CD14-positive monocyte (primary cell): ENCODE results near the gene MYO1G. TPM values are rescaled to one million over a fixed set of nuclear protein-coding genes. Genes with fewer than 3 reads are reported as not detected.

ENCODE experiments used
- DNase-seq, 3 donors: peaks; one replicate each; pipeline ENCODE4 v3.0.0-alpha.2; 2011 to 2022
- H2AFZ ChIP-seq: 2 replicates; pipeline ENCODE4 v1.6.0; 2012; ENCODE audit warnings: mild to moderate bottlenecking, low read depth, low read length, inconsistent platforms; ENCODE audit not compliant: insufficient read depth, poor library complexity, severe bottlenecking
- H3K27ac ChIP-seq, 2 donors: 1 replicate in 1 of 2; 2 replicates in 1 of 2; pipeline ENCODE4 v1.5.1; 2012 to 2013; ENCODE audit warnings: low read length in 2 of 2, control low read depth in 1 of 2, inconsistent platforms in 1 of 2, low read depth in 1 of 2, mild to moderate bottlenecking in 1 of 2
- H3K27me3 ChIP-seq, 2 donors: one replicate each; pipeline versions ENCODE4 v1.6.0 to v1.6.1; 2011 to 2013; ENCODE audit warnings: low read length in 2 of 2; ENCODE audit not compliant: control insufficient read depth in 2 of 2, insufficient read depth in 2 of 2
- H3K36me3 ChIP-seq, 2 donors: replicated peaks in 1 of 2; 1 replicate in 1 of 2; 2 replicates in 1 of 2; pipeline versions ENCODE4 v1.5.1 to v1.6.1; 2012 to 2013; ENCODE audit warnings: low read length in 2 of 2, control low read depth in 1 of 2, inconsistent platforms in 1 of 2, mild to moderate bottlenecking in 1 of 2; ENCODE audit not compliant: insufficient read depth in 2 of 2, control insufficient read depth in 1 of 2
- H3K4me1 ChIP-seq, 2 donors: 1 replicate in 1 of 2; 2 replicates in 1 of 2; pipeline versions ENCODE4 v1.5.1 to v1.6.1; 2012 to 2013; ENCODE audit warnings: low read length in 2 of 2, control low read depth in 1 of 2, inconsistent platforms in 1 of 2, mild to moderate bottlenecking in 1 of 2, moderate library complexity in 1 of 2; ENCODE audit not compliant: insufficient read depth in 2 of 2, control insufficient read depth in 1 of 2
- H3K4me2 ChIP-seq: replicated peaks from 2 replicates; pipeline ENCODE3; 2012; ENCODE audit warnings: low read length, moderate library complexity, mild to moderate bottlenecking; ENCODE audit not compliant: poor library complexity, severe bottlenecking; ENCODE audit errors: extremely low read depth
- H3K4me3 ChIP-seq, 3 experiments: fragments of 200-600 bp in 1 of 3; sonication (generic) in 1 of 3; replicated peaks in 1 of 3; 1 replicate in 2 of 3; 2 replicates in 1 of 3; pipeline ENCODE4 v1.5.1; 2011 to 2013; ENCODE audit warnings: low read length in 3 of 3, mild to moderate bottlenecking in 3 of 3, control low read depth in 2 of 3, low read depth in 2 of 3, inconsistent platforms in 1 of 3, moderate library complexity in 1 of 3
- H3K79me2 ChIP-seq: 2 replicates; pipeline ENCODE4 v1.6.0; 2012; ENCODE audit warnings: mild to moderate bottlenecking, control low read depth, inconsistent platforms, low read length, moderate library complexity; ENCODE audit not compliant: insufficient read depth
- H3K9ac ChIP-seq: 2 replicates; pipeline ENCODE4 v1.6.0; 2017; ENCODE audit warnings: low read length, mild to moderate bottlenecking; ENCODE audit not compliant: insufficient read depth, poor library complexity, severe bottlenecking
- H3K9me3 ChIP-seq, 2 donors: replicated peaks in 1 of 2; 1 replicate in 1 of 2; 2 replicates in 1 of 2; pipeline versions ENCODE4 v1.5.1 to v1.6.1; 2012 to 2013; ENCODE audit warnings: low read length in 2 of 2, control low read depth in 1 of 2; ENCODE audit not compliant: control insufficient read depth in 1 of 2, insufficient read depth in 1 of 2
- H4K20me1 ChIP-seq: 2 replicates; pipeline ENCODE4 v1.6.0; 2012; ENCODE audit warnings: mild to moderate bottlenecking, low read length, control low read depth, moderate library complexity; ENCODE audit not compliant: insufficient read depth
- H3K27ac Mint-ChIP-seq, 7 donors: one replicate each; pipeline ENCODE4 v1.8.0; 2020; ENCODE audit warnings: mild to moderate bottlenecking in 7 of 7, mixed read lengths in 7 of 7, moderate library complexity in 6 of 7, inconsistent platforms in 2 of 7
- H3K27me3 Mint-ChIP-seq, 3 donors: one replicate each; pipeline ENCODE4 v1.8.0; 2021 to 2022; ENCODE audit warnings: low read depth in 3 of 3, mild to moderate bottlenecking in 3 of 3, mixed read lengths in 3 of 3, moderate library complexity in 3 of 3, inconsistent platforms in 1 of 3
- H3K36me3 Mint-ChIP-seq, 2 donors: one replicate each; pipeline ENCODE4 v1.8.0; 2020; ENCODE audit warnings: mixed read lengths in 2 of 2, inconsistent platforms in 1 of 2, mild to moderate bottlenecking in 1 of 2
- H3K4me1 Mint-ChIP-seq: one replicate; pipeline ENCODE4 v1.8.0; 2020; ENCODE audit warnings: mild to moderate bottlenecking, mixed read lengths
- H3K4me3 Mint-ChIP-seq, 2 donors: one replicate each; pipeline ENCODE4 v1.8.0; 2020; ENCODE audit warnings: mild to moderate bottlenecking in 2 of 2, mixed read lengths in 2 of 2, moderate library complexity in 1 of 2
- H3K9me3 Mint-ChIP-seq, 7 donors: one replicate each; pipeline ENCODE4 v1.8.0; 2020 to 2022; ENCODE audit warnings: mixed read lengths in 7 of 7, mild to moderate bottlenecking in 6 of 7, moderate library complexity in 6 of 7, inconsistent platforms in 2 of 7
- WGBS: methylation state at CpG from one replicate; pipeline ENCODE4 v1.1.5; 2013; ENCODE audit warnings: missing lambda C conversion rate; ENCODE audit not compliant: insufficient coverage; 5-methylcytosine and 5-hydroxymethylcytosine counted together
- intact Hi-C, 2 donors: fragments of 100-400 bp; cut with micrococcal nuclease; formaldehyde crosslinking; loops; one replicate each; pipeline versions ENCODE4 v1.15.0 to v1.15.1; 2023
- polyA plus RNA-seq, 3 donors: library from polyadenylated mRNA; depleted of rRNA in 1 of 3; unstranded in 2 of 3; stranded (reverse) in 1 of 3; fragments of 300-500 nt in 2 of 3; fragments of >200 nt in 1 of 3; fragmentation: Illumina TruSeq in 2 of 3; gene quantifications; 1 replicate in 2 of 3; 2 replicates in 1 of 3; pipeline ENCODE4 v1.2.3, GENCODE V29; 2012 to 2021
- TF ChIP-seq, protein P1 (sequence below): fragments of 200-600 bp; IDR thresholded peaks from one replicate; pipeline ENCODE4 v1.8.0; 2022; ENCODE audit warnings: antibody characterized with exemption, mild to moderate bottlenecking

MYO1G gene
- polyA plus RNA-seq, 3 donors = 119 to 314 (median 135) TPM

DNA sequence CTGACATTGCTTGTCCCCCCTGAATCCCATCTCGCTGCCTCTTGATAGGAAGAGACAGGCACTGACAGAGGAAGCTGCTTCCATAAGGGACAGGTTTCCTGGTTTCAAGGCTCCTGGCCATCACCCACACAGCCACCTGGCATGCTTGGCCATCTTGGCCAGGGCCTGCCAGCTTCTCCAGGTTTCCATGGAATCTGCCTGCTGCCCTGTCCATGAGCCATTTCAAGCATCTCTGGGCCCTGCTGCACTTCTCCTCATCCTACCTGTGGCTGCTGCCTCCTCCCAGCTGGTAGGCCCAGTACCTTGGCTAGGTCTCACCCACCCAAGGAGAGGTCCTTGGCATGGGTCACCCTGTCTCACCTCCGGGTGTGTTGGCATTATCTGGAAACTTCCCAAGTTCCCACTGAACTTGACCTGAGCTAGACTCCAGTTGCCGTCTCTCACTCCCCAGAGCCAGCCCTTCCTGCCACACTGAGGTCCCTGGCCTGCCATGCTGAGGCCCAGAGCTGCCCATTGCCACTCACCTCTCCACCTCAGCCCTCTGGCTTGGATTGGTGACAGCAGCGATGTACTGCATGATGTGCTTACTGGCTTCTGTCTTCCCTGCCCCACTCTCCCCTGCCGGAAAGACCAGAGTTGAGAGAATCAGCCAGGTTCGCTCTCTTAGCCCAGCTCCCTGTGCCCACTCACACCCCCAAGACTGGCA lies 2.6 kb downstream of the MYO1G start:
- peaks cover 86% of the 10 kb centered on the region for H3K79me2 ChIP-seq
- Mint-ChIP-seq H3K9me3 (no peaks in the 10 kb centered on the region), H3K27ac (peak overlapping the region; percentile 95 to 100 (median 99)), H3K36me3 (peaks cover 57 to 65% of the 10 kb centered on the region in 2 donors), H3K27me3 (peaks cover 0 to 6% (median 0%) of the 10 kb centered on the region in 3 donors), H3K4me3 (peak overlapping the region; percentile 71 to 97), H3K4me1 (peaks cover 48% of the 10 kb centered on the region)
- peaks cover 49 to 62% of the 10 kb centered on the region in 2 donors for H3K4me1 ChIP-seq
- H3K27me3 ChIP-seq = no peaks in the 10 kb centered on the region
- H2AFZ ChIP-seq = no peak overlapping the region
- peak overlapping the region; percentile 100 for H3K4me2 ChIP-seq
- 95% methylated on average over 6 of the region's 6 CpGs for WGBS
- H3K27ac ChIP-seq = peak overlapping the region; percentile 99 to 100
- peak overlapping the region; percentile 95 for H3K9ac ChIP-seq
- no peaks in the 10 kb centered on the region for H3K9me3 ChIP-seq
- peaks cover 57% of the 10 kb centered on the region in 2 donors for H3K36me3 ChIP-seq
- H4K20me1 ChIP-seq = peaks cover 59% of the 10 kb centered on the region
- peak in 1 of 3 donors; percentile 15 for DNase-seq
- TF ChIP-seq, protein P1, sequence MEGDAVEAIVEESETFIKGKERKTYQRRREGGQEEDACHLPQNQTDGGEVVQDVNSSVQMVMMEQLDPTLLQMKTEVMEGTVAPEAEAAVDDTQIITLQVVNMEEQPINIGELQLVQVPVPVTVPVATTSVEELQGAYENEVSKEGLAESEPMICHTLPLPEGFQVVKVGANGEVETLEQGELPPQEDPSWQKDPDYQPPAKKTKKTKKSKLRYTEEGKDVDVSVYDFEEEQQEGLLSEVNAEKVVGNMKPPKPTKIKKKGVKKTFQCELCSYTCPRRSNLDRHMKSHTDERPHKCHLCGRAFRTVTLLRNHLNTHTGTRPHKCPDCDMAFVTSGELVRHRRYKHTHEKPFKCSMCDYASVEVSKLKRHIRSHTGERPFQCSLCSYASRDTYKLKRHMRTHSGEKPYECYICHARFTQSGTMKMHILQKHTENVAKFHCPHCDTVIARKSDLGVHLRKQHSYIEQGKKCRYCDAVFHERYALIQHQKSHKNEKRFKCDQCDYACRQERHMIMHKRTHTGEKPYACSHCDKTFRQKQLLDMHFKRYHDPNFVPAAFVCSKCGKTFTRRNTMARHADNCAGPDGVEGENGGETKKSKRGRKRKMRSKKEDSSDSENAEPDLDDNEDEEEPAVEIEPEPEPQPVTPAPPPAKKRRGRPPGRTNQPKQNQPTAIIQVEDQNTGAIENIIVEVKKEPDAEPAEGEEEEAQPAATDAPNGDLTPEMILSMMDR = no peak
- H3K4me3 ChIP-seq = peak overlapping the region in 1 of 3 experiments; percentile 99
- intact Hi-C loops = loop anchor here (5.0 to 10.0 kb wide), 3 partner anchors 49 to 159 kb away; partner anchors contain the start of gene TBRG4 (in 1 of the 2)

DNA sequence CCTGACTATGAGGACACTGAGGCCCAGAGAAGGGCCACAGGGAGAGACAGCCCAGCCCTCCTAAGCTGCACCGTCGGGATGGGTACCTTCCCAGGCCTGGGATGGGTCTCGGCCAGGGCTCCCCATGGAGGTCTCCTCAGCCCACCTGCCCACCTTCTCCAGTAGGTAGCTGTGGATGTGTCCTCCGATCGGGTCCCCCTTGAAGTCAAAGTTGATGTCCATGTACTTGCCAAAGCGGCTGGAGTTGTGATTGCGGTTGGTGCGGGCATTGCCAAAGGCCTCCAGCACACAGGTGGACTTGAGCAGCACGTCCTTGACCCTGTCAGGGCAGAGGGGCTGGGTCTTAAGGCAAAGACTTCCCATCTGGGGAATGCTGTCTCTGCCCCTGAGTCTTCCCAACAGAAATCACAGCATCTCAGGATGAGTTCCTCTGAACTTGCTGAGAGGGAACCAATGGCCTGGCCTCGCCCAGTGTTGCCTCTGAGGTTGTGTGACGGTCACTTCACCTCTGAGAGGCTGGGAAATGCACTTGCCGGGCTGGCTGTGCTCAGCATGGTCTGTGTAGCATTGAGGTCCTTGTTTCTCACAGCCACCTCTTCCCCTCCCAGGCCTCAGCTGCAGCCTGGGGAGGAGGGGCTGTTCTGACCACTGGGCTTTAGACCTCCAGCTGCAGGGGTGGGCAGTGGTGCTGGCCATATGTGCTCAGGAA lies 3.3 kb downstream of the MYO1G start:
- Mint-ChIP-seq H3K27me3 (peaks cover 0 to 6% (median 0%) of the 10 kb centered on the region in 3 donors), H3K4me1 (peaks cover 41% of the 10 kb centered on the region), H3K36me3 (peaks cover 62 to 72% of the 10 kb centered on the region in 2 donors), H3K27ac (peak overlapping the region; percentile 80 to 100 (median 99)), H3K9me3 (no peaks in the 10 kb centered on the region), H3K4me3 (no peak overlapping the region)
- Histone ChIP-seq H4K20me1 (peaks cover 66% of the 10 kb centered on the region), H3K79me2 (peaks cover 93% of the 10 kb centered on the region), H3K4me1 (peaks cover 42 to 55% of the 10 kb centered on the region in 2 donors), H3K9ac (no peak overlapping the region), H3K36me3 (peaks cover 64% of the 10 kb centered on the region in 2 donors), H2AFZ (no peak overlapping the region), H3K27ac (peak overlapping the region; percentile 99 to 100), H3K27me3 (no peaks in the 10 kb centered on the region), H3K4me3 (peak overlapping the region in 1 of 3 experiments; percentile 99), H3K4me2 (peak overlapping the region; percentile 100), H3K9me3 (no peaks in the 10 kb centered on the region)
- TF ChIP-seq, protein P1 = no peak
- DNase-seq = peak in 1 of 3 donors; percentile 11
- intact Hi-C loops = loop anchor here (5.0 to 10.0 kb wide), 3 partner anchors 49 to 159 kb away; partner anchors contain the start of gene TBRG4 (in 1 of the 2)
- WGBS = 94% methylated on average over 11 of the region's 12 CpGs
